Endothelial cell of umbilical vein (primary cell): Measurements from ENCODE around the gene KRCC1.

ENCODE experiments used
- EZH2 ChIP-seq: IDR thresholded peaks from 2 replicates; pipeline ENCODE4 v1.6.1; 2012; ENCODE audit warnings: borderline replicate concordance, low read depth, mild to moderate bottlenecking, moderate library complexity, low read length, inconsistent platforms; ENCODE audit not compliant: severe bottlenecking
- GATA2 ChIP-seq: IDR thresholded peaks from 2 replicates; pipeline ENCODE4 v1.7.0; 2011; ENCODE audit warnings: low read depth, mild to moderate bottlenecking, moderate library complexity, mixed read lengths, low read length; ENCODE audit not compliant: insufficient read length, insufficient read depth
- JUN ChIP-seq: IDR thresholded peaks from 2 replicates; pipeline ENCODE4 v1.6.1; 2011; ENCODE audit warnings: borderline replicate concordance, low read depth; ENCODE audit not compliant: insufficient read length, insufficient read depth
- MYC ChIP-seq: IDR thresholded peaks from one replicate; pipeline ENCODE4 v1.6.1; 2011; ENCODE audit warnings: mild to moderate bottlenecking, low read depth, low read length
- POLR2A ChIP-seq: IDR thresholded peaks from 2 replicates; pipeline ENCODE4 v1.6.1; 2012; ENCODE audit warnings: low read depth, mild to moderate bottlenecking, control low read depth, low read length
- POLR2AphosphoS5 ChIP-seq: IDR thresholded peaks from 2 replicates; pipeline ENCODE4 v1.6.1; 2012; ENCODE audit warnings: low read depth, mild to moderate bottlenecking, control low read depth, low read length, moderate library complexity; ENCODE audit not compliant: insufficient read depth
- TF ChIP-seq, protein P1 (sequence below), 2 donors: IDR thresholded peaks; 1 replicate in 1 of 2; 2 replicates in 1 of 2; pipeline ENCODE4 v1.5.1; 2011; ENCODE audit warnings: low read length in 2 of 2, mild to moderate bottlenecking in 2 of 2, moderate library complexity in 2 of 2, control low read depth in 1 of 2, inconsistent platforms in 1 of 2, low read depth in 1 of 2; ENCODE audit not compliant: insufficient read depth in 1 of 2; ENCODE audit errors: extremely low read depth in 1 of 2
- TF ChIP-seq, protein P2 (sequence below): IDR thresholded peaks from 2 replicates; pipeline ENCODE4 v1.6.1; 2011; ENCODE audit not compliant: insufficient read depth, insufficient read length

- no peak for TF ChIP-seq POLR2AphosphoS5
- no peak for TF ChIP-seq MYC
- TF ChIP-seq, protein P1, sequence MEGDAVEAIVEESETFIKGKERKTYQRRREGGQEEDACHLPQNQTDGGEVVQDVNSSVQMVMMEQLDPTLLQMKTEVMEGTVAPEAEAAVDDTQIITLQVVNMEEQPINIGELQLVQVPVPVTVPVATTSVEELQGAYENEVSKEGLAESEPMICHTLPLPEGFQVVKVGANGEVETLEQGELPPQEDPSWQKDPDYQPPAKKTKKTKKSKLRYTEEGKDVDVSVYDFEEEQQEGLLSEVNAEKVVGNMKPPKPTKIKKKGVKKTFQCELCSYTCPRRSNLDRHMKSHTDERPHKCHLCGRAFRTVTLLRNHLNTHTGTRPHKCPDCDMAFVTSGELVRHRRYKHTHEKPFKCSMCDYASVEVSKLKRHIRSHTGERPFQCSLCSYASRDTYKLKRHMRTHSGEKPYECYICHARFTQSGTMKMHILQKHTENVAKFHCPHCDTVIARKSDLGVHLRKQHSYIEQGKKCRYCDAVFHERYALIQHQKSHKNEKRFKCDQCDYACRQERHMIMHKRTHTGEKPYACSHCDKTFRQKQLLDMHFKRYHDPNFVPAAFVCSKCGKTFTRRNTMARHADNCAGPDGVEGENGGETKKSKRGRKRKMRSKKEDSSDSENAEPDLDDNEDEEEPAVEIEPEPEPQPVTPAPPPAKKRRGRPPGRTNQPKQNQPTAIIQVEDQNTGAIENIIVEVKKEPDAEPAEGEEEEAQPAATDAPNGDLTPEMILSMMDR (IDR thresholded peaks at IDR 0.05; ENCODE audit: extremely low read depth in 1 of 2, insufficient read depth in 1 of 2, low read depth in 1 of 2, low read length in 2 of 2), result no peak
- no peak for TF ChIP-seq JUN
- no peak for TF ChIP-seq EZH2
- no peak for TF ChIP-seq GATA2
- TF ChIP-seq POLR2A, result no peak
- TF ChIP-seq, protein P2, sequence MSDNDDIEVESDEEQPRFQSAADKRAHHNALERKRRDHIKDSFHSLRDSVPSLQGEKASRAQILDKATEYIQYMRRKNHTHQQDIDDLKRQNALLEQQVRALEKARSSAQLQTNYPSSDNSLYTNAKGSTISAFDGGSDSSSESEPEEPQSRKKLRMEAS, result no peak
Observed at GRCh38 chr2:88085602-88086001, 30.0 kb upstream of the KRCC1 start.
